ENCODE measurements around the gene SIX4. TPM values are rescaled to one million over a fixed set of nuclear protein-coding genes. Genes with fewer than 3 reads are reported as not detected.

Gene SIX4
- total RNA-seq, 1 donor from 2014 or later = 5.2 TPM

DNA sequence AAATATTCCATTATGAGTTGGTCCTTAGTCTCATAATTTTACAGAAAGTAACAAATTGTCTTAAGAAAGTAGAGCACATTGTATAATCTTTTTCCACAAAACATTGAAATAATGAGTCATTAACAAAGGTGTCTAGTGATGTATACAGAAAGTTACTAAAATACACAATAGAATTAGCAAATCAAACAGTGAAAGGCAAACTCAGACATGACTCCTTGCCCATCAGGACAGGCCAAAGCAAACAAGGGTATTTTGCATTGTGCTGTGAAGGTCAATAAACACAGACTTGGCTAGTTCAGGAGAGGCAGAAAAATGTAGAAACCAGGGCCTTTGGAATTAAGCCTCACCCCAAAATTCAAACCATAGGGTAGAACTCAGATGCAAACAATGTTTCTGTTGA lies 37.3 kb downstream of the SIX4 start:
- H3K4me1 Mint-ChIP-seq = peaks cover 6% of the 10 kb centered on the region
- H3K27me3 Mint-ChIP-seq (ENCODE audit: low read depth) = no peaks in the 10 kb centered on the region
- TF ChIP-seq, protein P1, sequence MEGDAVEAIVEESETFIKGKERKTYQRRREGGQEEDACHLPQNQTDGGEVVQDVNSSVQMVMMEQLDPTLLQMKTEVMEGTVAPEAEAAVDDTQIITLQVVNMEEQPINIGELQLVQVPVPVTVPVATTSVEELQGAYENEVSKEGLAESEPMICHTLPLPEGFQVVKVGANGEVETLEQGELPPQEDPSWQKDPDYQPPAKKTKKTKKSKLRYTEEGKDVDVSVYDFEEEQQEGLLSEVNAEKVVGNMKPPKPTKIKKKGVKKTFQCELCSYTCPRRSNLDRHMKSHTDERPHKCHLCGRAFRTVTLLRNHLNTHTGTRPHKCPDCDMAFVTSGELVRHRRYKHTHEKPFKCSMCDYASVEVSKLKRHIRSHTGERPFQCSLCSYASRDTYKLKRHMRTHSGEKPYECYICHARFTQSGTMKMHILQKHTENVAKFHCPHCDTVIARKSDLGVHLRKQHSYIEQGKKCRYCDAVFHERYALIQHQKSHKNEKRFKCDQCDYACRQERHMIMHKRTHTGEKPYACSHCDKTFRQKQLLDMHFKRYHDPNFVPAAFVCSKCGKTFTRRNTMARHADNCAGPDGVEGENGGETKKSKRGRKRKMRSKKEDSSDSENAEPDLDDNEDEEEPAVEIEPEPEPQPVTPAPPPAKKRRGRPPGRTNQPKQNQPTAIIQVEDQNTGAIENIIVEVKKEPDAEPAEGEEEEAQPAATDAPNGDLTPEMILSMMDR (conservative IDR thresholded peaks at IDR 0.05) = no peak
- no peak overlapping the region for H3K27ac Mint-ChIP-seq (ENCODE audit: unreplicated experiment)
- H3K36me3 Mint-ChIP-seq (ENCODE audit: low read depth) = no peaks in the 10 kb centered on the region
- peaks cover 5% of the 10 kb centered on the region for H3K9me3 Mint-ChIP-seq
- no peak for DNase-seq (ENCODE audit: low read depth, low spot score)
- no peak overlapping the region for H3K4me3 Mint-ChIP-seq

DNA sequence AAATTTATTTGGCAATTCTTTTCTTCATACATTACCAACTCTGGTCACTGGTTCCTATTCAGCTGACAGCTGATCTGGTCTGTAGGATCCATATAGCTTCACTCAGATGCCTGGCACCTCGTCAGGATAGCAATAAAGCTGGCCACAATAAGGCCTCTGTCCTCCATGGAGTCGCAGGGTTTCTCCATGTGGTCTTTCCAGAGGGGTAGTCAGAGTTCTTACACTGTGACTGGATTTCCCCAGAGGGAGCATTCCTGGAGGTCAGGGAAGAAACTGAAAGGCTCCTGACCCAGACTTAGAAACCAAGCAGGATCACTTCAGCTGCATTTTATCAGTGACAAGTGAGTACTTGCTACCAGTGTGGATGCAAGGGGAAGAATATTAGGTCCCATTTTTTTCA lies 39.9 kb downstream of the SIX4 start:
- Mint-ChIP-seq H3K27ac (ENCODE audit: unreplicated experiment) (no peak overlapping the region), H3K4me1 (peaks cover 13% of the 10 kb centered on the region), H3K4me3 (no peak overlapping the region), H3K9me3 (peaks cover 5% of the 10 kb centered on the region), H3K27me3 (ENCODE audit: low read depth) (no peaks in the 10 kb centered on the region), H3K36me3 (ENCODE audit: low read depth) (no peaks in the 10 kb centered on the region)
- no peak for DNase-seq (ENCODE audit: low read depth, low spot score)
- TF ChIP-seq, protein P1 (conservative IDR thresholded peaks at IDR 0.05) = no peak

- peaks cover 13% of the 10 kb centered on the region for H3K4me1 Mint-ChIP-seq
- DNase-seq (ENCODE audit: low read depth, low spot score) = no peak
- no peak overlapping the region for H3K27ac Mint-ChIP-seq (ENCODE audit: unreplicated experiment)
- TF ChIP-seq, protein P1 (conservative IDR thresholded peaks at IDR 0.05) = no peak
- H3K27me3 Mint-ChIP-seq (ENCODE audit: low read depth) = no peaks in the 10 kb centered on the region
- no peaks in the 10 kb centered on the region for H3K36me3 Mint-ChIP-seq (ENCODE audit: low read depth)
- H3K9me3 Mint-ChIP-seq = peaks cover 5% of the 10 kb centered on the region
- H3K4me3 Mint-ChIP-seq = no peak overlapping the region
These were observed 42.9 kb downstream of the SIX4 start for GRCh38 chr14:60681271-60681670.

DNA sequence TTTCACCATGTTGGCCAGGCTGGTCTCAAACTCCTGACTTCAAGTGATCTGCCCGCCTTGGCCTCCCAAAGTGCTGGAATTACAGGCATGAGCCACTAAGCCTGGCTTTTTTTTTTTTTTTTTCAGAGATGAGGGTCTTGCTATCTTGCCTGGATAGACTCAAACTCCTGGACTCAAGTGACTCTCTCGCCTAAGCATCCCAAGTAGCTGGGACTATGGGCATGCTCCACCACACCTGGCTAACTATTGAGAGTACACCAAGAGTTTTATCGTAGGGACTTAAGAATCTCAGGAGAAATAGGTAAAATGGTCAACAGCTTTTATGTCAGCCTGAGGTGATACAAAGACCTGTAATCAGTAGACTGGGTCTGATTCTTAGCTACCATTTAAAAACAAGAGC lies 43.6 kb downstream of the SIX4 start:
- Mint-ChIP-seq H3K9me3 (peaks cover 5% of the 10 kb centered on the region), H3K4me3 (no peak overlapping the region), H3K27ac (ENCODE audit: unreplicated experiment) (no peak overlapping the region), H3K4me1 (peaks cover 13% of the 10 kb centered on the region), H3K27me3 (ENCODE audit: low read depth) (no peaks in the 10 kb centered on the region), H3K36me3 (ENCODE audit: low read depth) (no peaks in the 10 kb centered on the region)
- TF ChIP-seq, protein P1 (conservative IDR thresholded peaks at IDR 0.05) = no peak
- DNase-seq (ENCODE audit: low read depth, low spot score) = no peak

GRCh38 chr14:60679566-60680258 lies 44.4 kb downstream of the SIX4 start:
- Mint-ChIP-seq H3K36me3 (ENCODE audit: low read depth) (no peaks in the 10 kb centered on the region), H3K4me3 (no peak overlapping the region), H3K4me1 (peaks cover 13% of the 10 kb centered on the region), H3K27me3 (ENCODE audit: low read depth) (no peaks in the 10 kb centered on the region), H3K27ac (ENCODE audit: unreplicated experiment) (no peak overlapping the region), H3K9me3 (peaks cover 5% of the 10 kb centered on the region)
- DNase-seq (ENCODE audit: low read depth, low spot score) = no peak
- TF ChIP-seq, protein P1 (conservative IDR thresholded peaks at IDR 0.05) = no peak

Measured in neural crest cell (in vitro differentiated cells).